B cell (primary cell): ENCODE measurements around the gene RUFY1.
"Not testable (repeated sequence)": the region's sequence is repeated elsewhere in the genome, so short reads cannot be mapped to it uniquely, and the experiment has no call there.

ENCODE experiments used
- CTCF ChIP-seq: fragments of 200-600 bp; IDR thresholded peaks from one replicate; pipeline ENCODE4 v1.8.0; 2022; ENCODE audit warnings: antibody characterized with exemption, mild to moderate bottlenecking
- EZH2 ChIP-seq: IDR thresholded peaks from 2 replicates; pipeline ENCODE4 v1.6.1; 2012; ENCODE audit warnings: borderline replicate concordance, low read depth, mild to moderate bottlenecking, moderate library complexity, low read length; ENCODE audit not compliant: insufficient read depth, poor library complexity, severe bottlenecking

- not testable (repeated sequence) for TF ChIP-seq CTCF, EZH2
These were observed 84.2 kb downstream of the RUFY1 start for GRCh38 chr5:179634370-179635172.
